ENCODE data around the gene DNAJB5.

DNAJB5 gene

GRCh38 chr9:34957492-34958410, 31.8 kb upstream of the DNAJB5 start, which contains the start of gene PHF24:
Gene PHF24, plus strand, starts transcription at chr9:34958285. Its CDS starts 13,014 bp downstream, at chr9:34971299.
- Histone ChIP-seq H4K20me1 (ENCODE audit: insufficient read depth, low read length, poor library complexity, severe bottlenecking) (no peaks in the 10 kb centered on the region), H3K27me3 (ENCODE audit: insufficient read depth, low read length, poor library complexity, severe bottlenecking) (peaks cover 33% of the 10 kb centered on the region), H3K4me3 (ENCODE audit: low read length, poor library complexity, severe bottlenecking) (peak within 1 kb of the TSS; percentile 60), H3K9ac (ENCODE audit: low read depth, low read length, poor library complexity, severe bottlenecking) (no peak within 1 kb of the TSS), H3F3A (ENCODE audit: low read depth) (no peaks in the 10 kb centered on the region), H3K9me3 (ENCODE audit: insufficient read depth, low read depth, low read length) (no peaks in the 10 kb centered on the region), H3K36me3 (ENCODE audit: insufficient read depth, low read length) (no peaks in the 10 kb centered on the region), H3K79me2 (ENCODE audit: insufficient read depth, low read length) (no peaks in the 10 kb centered on the region), H3K9me2 (replicated peaks; ENCODE audit: low read depth, low read length) (no peaks in the 10 kb centered on the region), H2AFZ (ENCODE audit: low read length) (peak within 1 kb of the TSS; percentile 61), H3K4me1 (ENCODE audit: insufficient read depth, low read length, poor library complexity, severe bottlenecking) (no peaks in the 10 kb centered on the region), H3K4me2 (ENCODE audit: low read depth, low read length, poor library complexity, severe bottlenecking) (peak within 1 kb of the TSS; percentile 60)
- no peak for TF ChIP-seq EZH2phosphoT487 (IDR thresholded peaks at IDR 0.05; ENCODE audit: borderline replicate concordance)
- TF ChIP-seq, protein P1, sequence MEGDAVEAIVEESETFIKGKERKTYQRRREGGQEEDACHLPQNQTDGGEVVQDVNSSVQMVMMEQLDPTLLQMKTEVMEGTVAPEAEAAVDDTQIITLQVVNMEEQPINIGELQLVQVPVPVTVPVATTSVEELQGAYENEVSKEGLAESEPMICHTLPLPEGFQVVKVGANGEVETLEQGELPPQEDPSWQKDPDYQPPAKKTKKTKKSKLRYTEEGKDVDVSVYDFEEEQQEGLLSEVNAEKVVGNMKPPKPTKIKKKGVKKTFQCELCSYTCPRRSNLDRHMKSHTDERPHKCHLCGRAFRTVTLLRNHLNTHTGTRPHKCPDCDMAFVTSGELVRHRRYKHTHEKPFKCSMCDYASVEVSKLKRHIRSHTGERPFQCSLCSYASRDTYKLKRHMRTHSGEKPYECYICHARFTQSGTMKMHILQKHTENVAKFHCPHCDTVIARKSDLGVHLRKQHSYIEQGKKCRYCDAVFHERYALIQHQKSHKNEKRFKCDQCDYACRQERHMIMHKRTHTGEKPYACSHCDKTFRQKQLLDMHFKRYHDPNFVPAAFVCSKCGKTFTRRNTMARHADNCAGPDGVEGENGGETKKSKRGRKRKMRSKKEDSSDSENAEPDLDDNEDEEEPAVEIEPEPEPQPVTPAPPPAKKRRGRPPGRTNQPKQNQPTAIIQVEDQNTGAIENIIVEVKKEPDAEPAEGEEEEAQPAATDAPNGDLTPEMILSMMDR (conservative IDR thresholded peaks at IDR 0.05; ENCODE audit: low read length), result no peak

DNA sequence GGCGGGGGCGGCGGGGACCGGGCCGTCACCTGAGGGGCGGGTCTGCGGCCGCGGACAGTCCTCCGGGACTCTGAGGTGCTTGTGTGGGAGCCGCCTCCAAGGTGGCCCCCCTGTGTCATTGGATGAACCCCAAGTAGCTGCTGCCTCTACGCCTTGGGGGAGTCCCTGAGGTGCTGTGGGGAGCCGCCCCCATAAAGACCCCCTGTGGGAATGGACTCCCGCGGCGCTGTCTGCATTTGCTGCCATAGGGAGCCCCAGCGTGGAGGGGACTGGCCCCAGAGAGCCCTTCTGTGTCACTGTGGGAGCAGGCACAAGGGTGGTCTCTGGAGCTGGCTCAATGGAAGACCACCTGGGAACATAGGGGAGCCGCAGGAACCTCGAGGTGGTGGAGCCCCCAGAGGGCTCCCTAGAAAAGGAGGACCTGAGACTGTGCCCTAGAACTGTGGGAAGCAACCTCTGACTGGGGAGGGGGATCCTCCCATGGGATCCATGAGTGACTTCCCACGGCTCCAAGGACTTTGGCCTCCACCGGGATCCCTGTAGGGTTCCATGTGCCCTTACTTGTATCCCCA, 31.0 kb upstream of the DNAJB5 start:
- TF ChIP-seq, protein P1 (conservative IDR thresholded peaks at IDR 0.05; ENCODE audit: low read length), result no peak
- TF ChIP-seq EZH2phosphoT487 (IDR thresholded peaks at IDR 0.05; ENCODE audit: borderline replicate concordance), result no peak

DNA sequence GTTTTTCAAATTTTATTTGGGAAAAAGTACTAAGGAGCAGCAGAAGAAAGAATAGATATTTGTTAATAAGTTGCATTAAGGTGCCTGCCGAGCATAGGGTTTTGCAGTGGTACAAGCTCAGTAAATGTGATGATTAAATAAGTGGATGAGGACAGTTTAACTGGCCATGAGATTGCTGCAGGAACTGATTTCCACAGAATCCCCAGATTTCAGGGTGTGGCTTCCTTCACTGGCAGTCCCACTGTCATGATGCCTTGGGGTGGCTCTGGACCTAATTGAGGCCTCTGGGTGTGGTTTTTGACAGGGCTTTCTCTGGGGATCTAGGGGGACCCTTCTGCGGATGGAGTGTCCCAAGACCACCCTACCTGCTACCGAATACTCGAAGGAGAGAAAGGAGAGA, 30.1 kb upstream of the DNAJB5 start:
- Histone ChIP-seq H3K27me3 (ENCODE audit: insufficient read depth, low read length, poor library complexity, severe bottlenecking) (peaks cover 26% of the 10 kb centered on the region), H2AFZ (ENCODE audit: low read length) (no peak overlapping the region), H3K9me3 (ENCODE audit: insufficient read depth, low read depth, low read length) (no peaks in the 10 kb centered on the region), H3K79me2 (ENCODE audit: insufficient read depth, low read length) (no peaks in the 10 kb centered on the region), H3K4me1 (ENCODE audit: insufficient read depth, low read length, poor library complexity, severe bottlenecking) (no peaks in the 10 kb centered on the region), H3K4me3 (ENCODE audit: low read length, poor library complexity, severe bottlenecking) (no peak overlapping the region), H4K20me1 (ENCODE audit: insufficient read depth, low read length, poor library complexity, severe bottlenecking) (no peaks in the 10 kb centered on the region), H3K9ac (ENCODE audit: low read depth, low read length, poor library complexity, severe bottlenecking) (no peak overlapping the region), H3K4me2 (ENCODE audit: low read depth, low read length, poor library complexity, severe bottlenecking) (no peak overlapping the region), H3K36me3 (ENCODE audit: insufficient read depth, low read length) (no peaks in the 10 kb centered on the region), H3K9me2 (replicated peaks; ENCODE audit: low read depth, low read length) (no peaks in the 10 kb centered on the region), H3F3A (ENCODE audit: low read depth) (no peaks in the 10 kb centered on the region)
- TF ChIP-seq, protein P1 (conservative IDR thresholded peaks at IDR 0.05; ENCODE audit: low read length), result no peak
- no peak for TF ChIP-seq EZH2phosphoT487 (IDR thresholded peaks at IDR 0.05; ENCODE audit: borderline replicate concordance)

More for the DNA sequence above, 31.0 kb upstream of the DNAJB5 start:
- Histone ChIP-seq H3K27me3 (ENCODE audit: insufficient read depth, low read length, poor library complexity, severe bottlenecking) (peaks cover 32% of the 10 kb centered on the region), H2AFZ (ENCODE audit: low read length) (0 out of 2 replicates have a peak overlapping the region, but pooled peaks have one; percentile 19), H3K4me2 (ENCODE audit: low read depth, low read length, poor library complexity, severe bottlenecking) (peak overlapping the region; percentile 59), H3K9me3 (ENCODE audit: insufficient read depth, low read depth, low read length) (no peaks in the 10 kb centered on the region), H3K9ac (ENCODE audit: low read depth, low read length, poor library complexity, severe bottlenecking) (no peak overlapping the region), H3K9me2 (replicated peaks; ENCODE audit: low read depth, low read length) (no peaks in the 10 kb centered on the region), H3K36me3 (ENCODE audit: insufficient read depth, low read length) (no peaks in the 10 kb centered on the region), H3F3A (ENCODE audit: low read depth) (no peaks in the 10 kb centered on the region), H3K4me1 (ENCODE audit: insufficient read depth, low read length, poor library complexity, severe bottlenecking) (no peaks in the 10 kb centered on the region), H3K79me2 (ENCODE audit: insufficient read depth, low read length) (no peaks in the 10 kb centered on the region), H4K20me1 (ENCODE audit: insufficient read depth, low read length, poor library complexity, severe bottlenecking) (no peaks in the 10 kb centered on the region), H3K4me3 (ENCODE audit: low read length, poor library complexity, severe bottlenecking) (peak overlapping the region; percentile 60)
